Bronchus fibroblast of lung (primary cell): Measurements from ENCODE around the gene UCP1. TPM values are rescaled to one million over a fixed set of nuclear protein-coding genes. Genes with fewer than 3 reads are reported as not detected.

ENCODE experiments used
- total RNA-seq: library from RNA; depleted of rRNA; stranded (reverse); fragments of >200 nt; gene quantifications from 2 replicates; pipeline ENCODE4 v1.2.3, GENCODE V29; 2015

Gene UCP1
- total RNA-seq: not detected in 2 replicates

DNA sequence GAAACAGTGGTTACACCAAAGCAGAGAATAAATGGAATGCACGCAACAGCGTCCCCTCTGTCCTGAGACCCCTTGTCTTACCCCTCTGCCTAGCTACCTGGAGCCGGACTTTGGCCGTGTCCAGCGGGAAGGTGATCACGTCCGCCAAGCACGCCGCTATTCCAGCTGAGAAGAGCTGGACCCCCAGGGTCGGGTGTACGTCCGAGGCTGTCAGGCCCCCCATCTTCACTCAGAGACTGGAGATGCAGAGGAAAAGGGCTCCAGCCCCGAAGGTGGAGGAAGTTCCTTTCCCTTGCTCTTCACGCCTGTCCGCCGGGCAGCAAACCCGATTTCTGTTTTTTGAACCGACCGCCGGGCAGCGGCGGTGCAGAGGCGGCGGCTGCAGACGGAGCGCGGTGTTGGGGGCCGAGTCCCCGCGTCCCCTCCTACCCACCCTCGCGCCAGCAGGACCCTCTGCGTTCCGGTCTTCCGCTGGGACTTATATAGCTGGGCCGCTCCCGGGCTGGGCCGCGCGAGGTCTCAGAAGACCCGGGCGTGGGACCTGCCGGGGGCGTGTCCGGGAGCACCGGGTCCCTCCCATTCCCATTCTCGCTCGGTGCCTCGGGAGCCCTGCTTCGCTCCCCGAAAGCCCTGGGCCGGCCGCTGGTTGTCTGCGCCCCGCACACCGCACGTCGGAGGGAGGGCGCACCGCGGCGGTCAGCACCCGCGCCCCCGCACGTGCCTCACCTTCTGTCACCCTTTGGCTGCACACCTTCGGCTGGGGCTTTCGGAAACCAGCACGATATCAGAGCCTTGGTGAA is at the start of gene UCP1:
UCP1 (minus strand) TSS at position 455 of the 800 bp plus-strand sequence; CDS start at position 223, 232 bp downstream.

GRCh38 chr4:140523857-140524742 is 44.7 kb downstream of the UCP1 start, which contains the start of gene ELMOD2:
Gene ELMOD2, plus strand, starts transcription at chr4:140524168. Its CDS starts 1,261 bp downstream, at chr4:140525429.

Other genes starting within 250 kb of the UCP1 start
- gene SCOC, start 195.3 kb downstream of the UCP1 start, total RNA-seq: 36.0 and 46.2 TPM in 2 replicates
- gene CLGN, start 141.3 kb downstream of the UCP1 start, total RNA-seq: 5.1 and 5.9 TPM in 2 replicates
- gene MGAT4D, start 70.7 kb downstream of the UCP1 start, total RNA-seq: not detected in 2 replicates
- gene ELMOD2, start 44.8 kb downstream of the UCP1 start, total RNA-seq: 16.6 and 17.4 TPM in 2 replicates
- gene TBC1D9, start 187.4 kb upstream of the UCP1 start, total RNA-seq: 12.8 and 15.5 TPM in 2 replicates